ENCODE data around the gene FOXR1.

- TF ChIP-seq CTCF (conservative IDR thresholded peaks at IDR 0.05; ENCODE audit: low read depth, low read length) (no peak), EZH2 (IDR thresholded peaks at IDR 0.05; ENCODE audit: borderline replicate concordance, low read depth, low read length, poor library complexity, severe bottlenecking) (no peak)
Observed at GRCh38 chr11:119030029-119030328, 58.4 kb downstream of the FOXR1 start.

All from A673 (cell line).